A549 (cell line): ENCODE measurements around the gene AWAT1. TPM values are rescaled to one million over a fixed set of nuclear protein-coding genes. Genes with fewer than 3 reads are reported as not detected.

Experiments used
- ATAC-seq, 2 experiments: fragments of 200-7000 bp in 1 of 2; fragments of >200 bp in 1 of 2; cut with Nextera tagmentation in 1 of 2; cut with Tn5 transposase in 1 of 2; 3 replicates each; pipeline versions ENCODE4 v1.8.0 to v1.9.1; 2018 to 2020; ENCODE audit warnings: mild to moderate bottlenecking in 1 of 2, moderate library complexity in 1 of 2
- CTCF ChIA-PET: fragments of 300-600 bp; sonication (Branson Sonifier 250); formaldehyde crosslinking; extraction: SDS; loops from one replicate; lab custom pipeline; 2021; ENCODE audit warnings: antibody characterized with exemption, inconsistent platforms; lab: Yijun Ruan, JAX
- POLR2A ChIA-PET: fragments of 350-600 bp; formaldehyde crosslinking; extraction: SDS; loops from one replicate; lab custom pipeline; 2021; ENCODE audit warnings: antibody characterized with exemption, inconsistent platforms; lab: Yijun Ruan, JAX
- DNase-seq, 2 experiments: peaks; one replicate each; pipeline versions ENCODE4 v3.0.0 to v3.0.0-alpha.2; 2011 to 2016; ENCODE audit warnings: low read depth in 1 of 2, low spot score in 1 of 2
- FAIRE-seq: peaks from 2 replicates; lab custom pipeline; 2011; peaks lifted over from hg19 to GRCh38; lab: Jason Lieb, UNC
- H3K27ac ChIP-seq, 2 experiments: fragments of >200 bp; sonication (Bioruptor Twin); formaldehyde crosslinking; 3 replicates each; pipeline ENCODE4 v1.5.1; 2016 to 2017
- H3K4me1 ChIP-seq: fragments of >200 bp; sonication (Bioruptor Twin); formaldehyde crosslinking; 3 replicates; pipeline ENCODE4 v1.6.1; 2016
- H3K4me2 ChIP-seq: fragments of >200 bp; sonication (Bioruptor Twin); formaldehyde crosslinking; 3 replicates; pipeline ENCODE4 v1.6.1; 2016
- H3K4me3 ChIP-seq: fragments of >200 bp; sonication (Bioruptor Twin); formaldehyde crosslinking; 3 replicates; pipeline ENCODE4 v1.5.1; 2016
- H3K9me3 ChIP-seq: fragments of >200 bp; sonication (Bioruptor Twin); formaldehyde crosslinking; 3 replicates; pipeline ENCODE4 v1.6.1; 2016
- CBX2 ChIP-seq: fragments of 200-600 bp; sonication (generic); IDR thresholded peaks from 2 replicates; pipeline ENCODE4 v1.6.1; 2016; ENCODE audit warnings: low read depth, mild to moderate bottlenecking, borderline replicate concordance
- CEBPB ChIP-seq, 2 experiments: fragments of >200 bp in 1 of 2; sonication (Bioruptor Twin) in 1 of 2; formaldehyde crosslinking in 1 of 2; IDR thresholded peaks; 2 replicates each; pipeline ENCODE4 v1.6.1; 2012 to 2016
- FOSL2 ChIP-seq, 2 experiments: fragments of 450-650 bp in 1 of 2; fragments of >200 bp in 1 of 2; sonication (Bioruptor Twin) in 1 of 2; formaldehyde crosslinking; IDR thresholded peaks; 2 replicates each; pipeline versions ENCODE4 v1.5.0 to v1.6.1; 2016 to 2020; ENCODE audit warnings: mild to moderate bottlenecking in 1 of 2, moderate library complexity in 1 of 2
- HDAC2 ChIP-seq: fragments of 200-600 bp; sonication (generic); IDR thresholded peaks from 2 replicates; pipeline ENCODE4 v1.6.1; 2016
- HOXA7 ChIP-seq: fragments of 250-450 bp; sonication (Bioruptor Pico); IDR thresholded peaks from 2 replicates; pipeline ENCODE4 v1.5.0; 2020; ENCODE audit warnings: mild to moderate bottlenecking, moderate library complexity
- HOXB13 ChIP-seq: fragments of 250-450 bp; sonication (Bioruptor Pico); IDR thresholded peaks from 2 replicates; pipeline ENCODE4 v1.5.0; 2020; ENCODE audit warnings: low read depth, mild to moderate bottlenecking, moderate library complexity
- HOXB5 ChIP-seq: fragments of 250-450 bp; sonication (Bioruptor Pico); IDR thresholded peaks from 2 replicates; pipeline ENCODE4 v1.5.0; 2020; ENCODE audit warnings: mild to moderate bottlenecking, moderate library complexity
- JUN ChIP-seq, 2 experiments: fragments of >200 bp; sonication (Bioruptor Twin); formaldehyde crosslinking; IDR thresholded peaks; 2 replicates in 1 of 2; 3 replicates in 1 of 2; pipeline ENCODE4 v1.6.1; 2016 to 2017
- JUNB ChIP-seq: fragments of >200 bp; sonication (Bioruptor Twin); formaldehyde crosslinking; IDR thresholded peaks from 2 replicates; pipeline ENCODE4 v1.6.1; 2016
- MAX ChIP-seq: IDR thresholded peaks from 2 replicates; pipeline ENCODE4 v1.6.1; 2012
- NFE2L2 ChIP-seq: fragments of 150-350 bp; conservative IDR thresholded peaks from 2 replicates; pipeline ENCODE4 v1.6.1; 2014; ENCODE audit warnings: low read length
- PBX3 ChIP-seq: IDR thresholded peaks from 2 replicates; pipeline ENCODE4 v1.6.1; 2012
- PHF8 ChIP-seq: fragments of 200-600 bp; sonication (generic); IDR thresholded peaks from 2 replicates; pipeline ENCODE4 v1.6.1; 2016; ENCODE audit warnings: low read depth, mild to moderate bottlenecking, antibody characterized with exemption, moderate library complexity, borderline replicate concordance
- POLR2AphosphoS2 ChIP-seq: conservative IDR thresholded peaks from 2 replicates; pipeline ENCODE4 v1.6.1; 2012; ENCODE audit warnings: low read length, improper control_type of control experiment, inconsistent platforms
- RAD21 ChIP-seq, 2 experiments: fragments of >200 bp in 1 of 2; sonication (Bioruptor Twin) in 1 of 2; formaldehyde crosslinking in 1 of 2; IDR thresholded peaks in 1 of 2; conservative IDR thresholded peaks in 1 of 2; 2 replicates in 1 of 2; 3 replicates in 1 of 2; pipeline ENCODE4 v1.6.1; 2012 to 2018; ENCODE audit warnings: inconsistent platforms in 1 of 2
- RARB ChIP-seq: fragments of 250-450 bp; sonication (Bioruptor Pico); IDR thresholded peaks from 2 replicates; pipeline ENCODE4 v1.8.0; 2021; ENCODE audit warnings: mild to moderate bottlenecking, moderate library complexity
- RFX5 ChIP-seq: fragments of 450-650 bp; IDR thresholded peaks from 2 replicates; pipeline ENCODE4 v1.7.1; 2014; ENCODE audit warnings: antibody characterized with exemption, mild to moderate bottlenecking, moderate library complexity
- RNF2 ChIP-seq: fragments of 200-600 bp; sonication (generic); IDR thresholded peaks from 2 replicates; pipeline ENCODE4 v1.6.1; 2016; ENCODE audit warnings: low read depth, mild to moderate bottlenecking, antibody characterized with exemption, moderate library complexity, borderline replicate concordance
- SMC3 ChIP-seq: fragments of >200 bp; sonication (Bioruptor Twin); formaldehyde crosslinking; IDR thresholded peaks from 3 replicates; pipeline ENCODE4 v1.6.1; 2018; ENCODE audit warnings: inconsistent platforms
- SREBF2 ChIP-seq: fragments of 450-650 bp; IDR thresholded peaks from 2 replicates; pipeline ENCODE4 v1.6.1; 2014; ENCODE audit warnings: mild to moderate bottlenecking, moderate library complexity
- ZC3H11A ChIP-seq: fragments of 450-650 bp; IDR thresholded peaks from 2 replicates; pipeline ENCODE4 v1.6.1; 2014; ENCODE audit warnings: antibody characterized with exemption, mild to moderate bottlenecking
- ZSCAN20 ChIP-seq: fragments of 250-450 bp; sonication (Bioruptor Pico); IDR thresholded peaks from 2 replicates; pipeline ENCODE4 v1.8.0; 2022; ENCODE audit warnings: mild to moderate bottlenecking, moderate library complexity
- WGBS: methylation state at CpG from one replicate; pipeline ENCODE4 v1.1.6; 2017; ENCODE audit errors: missing lambda C conversion rate; 5-methylcytosine and 5-hydroxymethylcytosine counted together
- polyA plus RNA-seq, 4 experiments: library from polyadenylated mRNA; depleted of rRNA in 3 of 4; stranded (reverse); fragments of >200 nt; fragmentation: RNase III in 1 of 4; extraction: RNeasy Plus Mini Kit Qiagen cat#74134 plus additional on column Dnase treatment in 1 of 4; gene quantifications; 2 replicates in 3 of 4; 3 replicates in 1 of 4; pipeline ENCODE4 v1.2.3, GENCODE V29; 2011 to 2017
- TF ChIP-seq, protein P1 (sequence below): fragments of >200 bp; sonication (Bioruptor Twin); formaldehyde crosslinking; IDR thresholded peaks from 3 replicates; pipeline ENCODE4 v1.5.1; 2016

AWAT1 gene
- polyA plus RNA-seq, 2 of the 4 experiments (the other 2 are of a cell fraction), result not detected

DNA sequence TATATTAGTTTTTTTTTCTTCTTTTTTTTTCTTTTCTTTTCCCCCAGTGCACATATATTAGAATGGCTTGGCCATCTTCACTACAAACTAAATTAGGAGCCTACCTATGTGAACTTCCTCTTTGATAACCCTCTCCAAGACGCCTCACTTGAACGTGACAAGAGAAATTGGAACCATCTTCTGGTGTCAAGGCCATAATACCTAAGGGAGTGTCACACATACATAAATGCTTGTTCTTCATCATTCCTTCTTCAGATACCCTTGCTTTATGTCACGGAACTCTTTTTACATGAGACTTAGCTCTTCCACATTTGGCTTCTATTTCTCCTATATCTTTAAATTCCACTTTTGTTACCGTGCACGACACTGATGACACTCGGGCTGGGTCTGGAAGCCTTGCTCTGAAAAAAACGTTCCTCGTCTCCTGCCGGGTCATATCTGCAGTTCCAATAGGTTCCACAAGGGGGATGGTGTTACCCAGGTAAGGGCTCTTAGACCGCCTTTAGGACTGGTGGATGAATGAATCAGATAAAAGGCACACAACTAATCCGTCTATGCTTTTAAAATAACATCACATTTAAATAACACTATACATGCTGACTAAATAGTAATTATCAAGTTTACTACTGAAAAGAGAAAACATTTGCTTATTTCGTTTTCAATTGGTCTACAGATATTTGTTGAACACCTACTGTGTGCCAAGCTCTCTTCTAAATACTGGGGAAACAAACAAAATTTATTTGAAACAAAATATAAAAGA, 37.3 kb upstream of the AWAT1 start:
- peak overlapping the region; percentile 24 for H3K4me2 ChIP-seq
- WGBS, result 3% methylated on average over 12 of the region's 12 CpGs

DNA sequence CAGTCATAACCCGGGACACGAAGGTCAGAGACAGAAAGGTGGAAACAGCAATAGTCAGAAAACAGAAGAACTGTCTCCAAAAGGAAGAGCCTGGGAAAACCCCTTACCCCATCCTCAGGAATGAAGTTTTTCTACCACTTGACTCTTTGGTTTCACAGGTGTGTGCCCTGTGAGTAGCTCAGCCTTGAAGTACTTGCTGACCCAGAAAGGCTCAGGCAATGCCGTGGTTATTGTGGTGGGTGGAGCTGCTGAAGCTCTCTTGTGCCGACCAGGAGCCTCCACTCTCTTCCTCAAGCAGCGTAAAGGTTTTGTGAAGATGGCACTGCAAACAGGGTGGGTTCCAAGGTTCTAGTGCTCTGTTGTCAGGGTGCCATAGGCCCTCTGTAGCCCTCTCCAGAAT, 32.7 kb upstream of the AWAT1 start:
- Histone ChIP-seq H3K4me2 (no peak overlapping the region), H3K27ac (no peak overlapping the region), H3K9me3 (no peaks in the 10 kb centered on the region), H3K4me3 (no peak overlapping the region), H3K4me1 (no peaks in the 10 kb centered on the region)
- ChIA-PET CTCF (no interaction called here), POLR2A (no interaction called here)
- DNase-seq, result no peak
- no peak for ATAC-seq
- WGBS, result 44% methylated on average over 3 of the region's 5 CpGs
- peak; percentile 49 for FAIRE-seq
- TF ChIP-seq CEBPB (IDR thresholded peaks at IDR 0.05) (no peak), JUN (IDR thresholded peaks at IDR 0.05) (no peak), RARB (no peak), NFE2L2 (no peak), PBX3 (no peak), MAX (no peak), PHF8 (no peak), CBX2 (no peak), HOXA7 (CRISPR knock-in tag) (no peak), ZSCAN20 (CRISPR knock-in tag) (no peak), JUNB (no peak), POLR2AphosphoS2 (no peak), ZC3H11A (no peak), FOSL2 (IDR thresholded peaks at IDR 0.05) (no peak), FOSL2 (CRISPR knock-in tag; IDR thresholded peaks at IDR 0.05) (no peak), HOXB5 (CRISPR knock-in tag) (no peak), SREBF2 (no peak), RFX5 (no peak), HDAC2 (no peak)

More for the DNA sequence above, 37.3 kb upstream of the AWAT1 start:
- CTCF ChIA-PET, result interaction anchor here (0.6 to 3.2 kb wide), 19 partner anchors 10 to 750 kb away, joined by 3 to 13 read pairs (median 3); partner anchors contain the start of genes IGBP1 and P2RY4
- TF ChIP-seq RNF2 (peak; percentile 67; the same call in 1 of the 2 replicates), RAD21 (conservative IDR thresholded peaks at IDR 0.05 in 1 of 2, IDR thresholded peaks at IDR 0.05 in 1 of 2) (peak; percentile 60 to 70), HOXB13 (CRISPR knock-in tag) (no peak), SMC3 (peak; percentile 54; the same call in 2 of the 3 replicates)
- TF ChIP-seq, protein P1, sequence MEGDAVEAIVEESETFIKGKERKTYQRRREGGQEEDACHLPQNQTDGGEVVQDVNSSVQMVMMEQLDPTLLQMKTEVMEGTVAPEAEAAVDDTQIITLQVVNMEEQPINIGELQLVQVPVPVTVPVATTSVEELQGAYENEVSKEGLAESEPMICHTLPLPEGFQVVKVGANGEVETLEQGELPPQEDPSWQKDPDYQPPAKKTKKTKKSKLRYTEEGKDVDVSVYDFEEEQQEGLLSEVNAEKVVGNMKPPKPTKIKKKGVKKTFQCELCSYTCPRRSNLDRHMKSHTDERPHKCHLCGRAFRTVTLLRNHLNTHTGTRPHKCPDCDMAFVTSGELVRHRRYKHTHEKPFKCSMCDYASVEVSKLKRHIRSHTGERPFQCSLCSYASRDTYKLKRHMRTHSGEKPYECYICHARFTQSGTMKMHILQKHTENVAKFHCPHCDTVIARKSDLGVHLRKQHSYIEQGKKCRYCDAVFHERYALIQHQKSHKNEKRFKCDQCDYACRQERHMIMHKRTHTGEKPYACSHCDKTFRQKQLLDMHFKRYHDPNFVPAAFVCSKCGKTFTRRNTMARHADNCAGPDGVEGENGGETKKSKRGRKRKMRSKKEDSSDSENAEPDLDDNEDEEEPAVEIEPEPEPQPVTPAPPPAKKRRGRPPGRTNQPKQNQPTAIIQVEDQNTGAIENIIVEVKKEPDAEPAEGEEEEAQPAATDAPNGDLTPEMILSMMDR, result peak; percentile 57
- Histone ChIP-seq H3K9me3 (peaks cover 2% of the 10 kb centered on the region; the same call in 1 of the 3 replicates), H3K4me1 (no peaks in the 10 kb centered on the region), H3K27ac (no peak overlapping the region), H3K4me3 (no peak overlapping the region)
- DNase-seq (peak; percentile 42 to 77), FAIRE-seq (peak; percentile 94), ATAC-seq (peak; percentile 92)
- POLR2A ChIA-PET, result no interaction called here
